DND-41 (cell line): ENCODE results near the gene PPP3CA.
A peak's percentile ranks its signal among the peaks of the same experiment; 100 is the strongest.

Experiments
- ATAC-seq: fragments of 200-7000 bp; cut with Tn5 transposase; 3 replicates; pipeline ENCODE4 v1.9.1; 2021; ENCODE audit warnings: low read depth; ENCODE audit not compliant: insufficient read depth
- DNase-seq: peaks from one replicate; pipeline ENCODE4 v3.0.0-alpha.2; 2020
- H2AFZ ChIP-seq: 2 replicates; pipeline ENCODE4 v1.6.0; 2012; ENCODE audit warnings: low read depth, low read length
- H3K27ac ChIP-seq: 2 replicates; pipeline ENCODE4 v1.5.1; 2012; ENCODE audit warnings: low read length, inconsistent platforms
- H3K27me3 ChIP-seq: fragments of 200-600 bp; sonication (generic); 2 replicates; pipeline ENCODE4 v1.6.0; 2012; ENCODE audit warnings: low read length, mild to moderate bottlenecking, inconsistent platforms; ENCODE audit not compliant: insufficient read depth, poor library complexity
- H3K36me3 ChIP-seq: 2 replicates; pipeline ENCODE4 v1.5.1; 2012; ENCODE audit warnings: low read length, inconsistent platforms; ENCODE audit not compliant: insufficient read depth
- H3K4me1 ChIP-seq: 2 replicates; pipeline ENCODE4 v1.5.1; 2012; ENCODE audit warnings: mild to moderate bottlenecking, low read length; ENCODE audit not compliant: insufficient read depth
- H3K4me2 ChIP-seq: 2 replicates; pipeline ENCODE4 v1.6.0; 2012; ENCODE audit warnings: mild to moderate bottlenecking, moderate library complexity, low read length, inconsistent platforms; ENCODE audit not compliant: insufficient read depth
- H3K4me3 ChIP-seq, 2 experiments: fragments of 200-600 bp in 1 of 2; shearing (Covaris generic) in 1 of 2; 2 replicates each; pipeline ENCODE4 v1.5.1; 2012 to 2016; ENCODE audit warnings: inconsistent platforms in 2 of 2, low read length in 2 of 2, mild to moderate bottlenecking in 2 of 2, low read depth in 1 of 2, moderate library complexity in 1 of 2
- H3K79me2 ChIP-seq: 2 replicates; pipeline ENCODE4 v1.6.0; 2012; ENCODE audit warnings: low read length, inconsistent platforms; ENCODE audit not compliant: insufficient read depth
- H3K9ac ChIP-seq: 2 replicates; pipeline ENCODE4 v1.6.0; 2012; ENCODE audit warnings: low read depth, mild to moderate bottlenecking, inconsistent platforms, low read length, moderate library complexity
- H3K9me3 ChIP-seq: 2 replicates; pipeline ENCODE4 v1.5.1; 2012; ENCODE audit warnings: low read length, moderate library complexity, mild to moderate bottlenecking, inconsistent platforms; ENCODE audit not compliant: insufficient read depth, severe bottlenecking
- H4K20me1 ChIP-seq: 2 replicates; pipeline ENCODE4 v1.6.0; 2012; ENCODE audit warnings: low read length; ENCODE audit not compliant: insufficient read depth
- CTCF ChIP-seq: IDR thresholded peaks from 2 replicates; pipeline ENCODE4 v1.5.1; 2012; ENCODE audit warnings: borderline replicate concordance, low read length, moderate library complexity, mild to moderate bottlenecking; ENCODE audit not compliant: poor library complexity, severe bottlenecking; ENCODE audit errors: extremely low read depth
- EZH2 ChIP-seq: IDR thresholded peaks from 3 replicates; pipeline ENCODE4 v1.6.1; 2012; ENCODE audit warnings: borderline replicate concordance, low read depth, mild to moderate bottlenecking, moderate library complexity, low read length, inconsistent platforms; ENCODE audit not compliant: severe bottlenecking

PPP3CA gene

GRCh38 chr4:101339332-101339731, 8.0 kb downstream of the PPP3CA start:
- H3K4me1 ChIP-seq: peaks cover 2% of the 10 kb centered on the region; the same call in 1 of the 2 replicates
- H3K27me3 ChIP-seq: no peaks in the 10 kb centered on the region
- H3K27ac ChIP-seq: no peak overlapping the region
- ATAC-seq (no peak), DNase-seq (no peak)
- peaks cover 14% of the 10 kb centered on the region; the same call in 1 of the 2 replicates for H4K20me1 ChIP-seq
- H3K9ac ChIP-seq: no peak overlapping the region
- TF ChIP-seq EZH2 (no peak), CTCF (no peak)
- H3K4me2 ChIP-seq: no peak overlapping the region
- no peak overlapping the region for H2AFZ ChIP-seq
- H3K79me2 ChIP-seq: peaks cover 79% of the 10 kb centered on the region
- H3K36me3 ChIP-seq: peaks cover 3% of the 10 kb centered on the region; the same call in 1 of the 2 replicates
- H3K4me3 ChIP-seq: no peak overlapping the region
- no peaks in the 10 kb centered on the region for H3K9me3 ChIP-seq

- Histone ChIP-seq H3K9me3 (no peaks in the 10 kb centered on the region), H3K27me3 (no peaks in the 10 kb centered on the region), H3K4me1 (no peaks in the 10 kb centered on the region), H3K27ac (no peak overlapping the region), H3K4me3 (no peak overlapping the region), H2AFZ (no peak overlapping the region), H4K20me1 (peaks cover 16% of the 10 kb centered on the region), H3K79me2 (peaks cover 72% of the 10 kb centered on the region), H3K36me3 (peaks cover 3% of the 10 kb centered on the region; the same call in 1 of the 2 replicates), H3K9ac (no peak overlapping the region), H3K4me2 (no peak overlapping the region)
- peak; percentile 49; the same call in 1 of the 3 replicates for ATAC-seq
- TF ChIP-seq EZH2 (no peak), CTCF (no peak)
- DNase-seq: no peak
These were observed 9.6 kb downstream of the PPP3CA start for GRCh38 chr4:101337688-101338087.

- no peaks in the 10 kb centered on the region for H3K9me3 ChIP-seq
- peak; percentile 54; the same call in 2 of the 3 replicates for ATAC-seq
- no peak for DNase-seq
- no peaks in the 10 kb centered on the region for H3K4me1 ChIP-seq
- peaks cover 61% of the 10 kb centered on the region for H3K79me2 ChIP-seq
- no peak overlapping the region for H3K9ac ChIP-seq
- TF ChIP-seq CTCF: no peak
- TF ChIP-seq EZH2: no peak
- peaks cover 23% of the 10 kb centered on the region for H4K20me1 ChIP-seq
- no peaks in the 10 kb centered on the region for H3K36me3 ChIP-seq
- H3K27me3 ChIP-seq: no peaks in the 10 kb centered on the region
- no peak overlapping the region for H3K4me3 ChIP-seq
- no peak overlapping the region for H2AFZ ChIP-seq
- no peak overlapping the region for H3K27ac ChIP-seq
- no peak overlapping the region for H3K4me2 ChIP-seq
These were observed 12.3 kb downstream of the PPP3CA start for GRCh38 chr4:101334963-101335572.

- no peak for ATAC-seq
- peaks cover 52% of the 10 kb centered on the region for H3K79me2 ChIP-seq
- H3K4me2 ChIP-seq: no peak overlapping the region
- H3K27me3 ChIP-seq: no peaks in the 10 kb centered on the region
- no peak overlapping the region for H3K9ac ChIP-seq
- no peak for TF ChIP-seq EZH2
- no peak for TF ChIP-seq CTCF
- no peaks in the 10 kb centered on the region for H3K36me3 ChIP-seq
- H3K27ac ChIP-seq: no peak overlapping the region
- H4K20me1 ChIP-seq: peaks cover 30% of the 10 kb centered on the region
- no peak overlapping the region for H2AFZ ChIP-seq
- no peak overlapping the region for H3K4me3 ChIP-seq
- peaks cover 23% of the 10 kb centered on the region for H3K4me1 ChIP-seq
- no peak for DNase-seq
- no peaks in the 10 kb centered on the region for H3K9me3 ChIP-seq
These were observed 14.9 kb downstream of the PPP3CA start for GRCh38 chr4:101332424-101332823.
